Epithelial cell of proximal tubule (primary cell): ENCODE data around the gene RAB14. TPM values are rescaled to one million over a fixed set of nuclear protein-coding genes. Genes with fewer than 3 reads are reported as not detected.

Experiments
- DNase-seq: peaks from one replicate; pipeline ENCODE4 v3.0.0-alpha.2; 2011; ENCODE audit warnings: low read depth
- H3K4me3 ChIP-seq: 2 replicates; pipeline ENCODE4 v1.5.1; 2011; ENCODE audit warnings: low read depth, mild to moderate bottlenecking, low read length
- total RNA-seq: library from RNA; depleted of rRNA; stranded (reverse); fragments of >200 nt; gene quantifications from 2 replicates; pipeline ENCODE4 v1.2.3, GENCODE V29; 2015
- TF ChIP-seq, protein P1 (sequence below): conservative IDR thresholded peaks from 2 replicates; pipeline ENCODE4 v1.5.1; 2012; ENCODE audit warnings: low read depth, mild to moderate bottlenecking, low read length

The RAB14 gene
- total RNA-seq, 1 donor from 2014 or later = 15.5 TPM

DNA sequence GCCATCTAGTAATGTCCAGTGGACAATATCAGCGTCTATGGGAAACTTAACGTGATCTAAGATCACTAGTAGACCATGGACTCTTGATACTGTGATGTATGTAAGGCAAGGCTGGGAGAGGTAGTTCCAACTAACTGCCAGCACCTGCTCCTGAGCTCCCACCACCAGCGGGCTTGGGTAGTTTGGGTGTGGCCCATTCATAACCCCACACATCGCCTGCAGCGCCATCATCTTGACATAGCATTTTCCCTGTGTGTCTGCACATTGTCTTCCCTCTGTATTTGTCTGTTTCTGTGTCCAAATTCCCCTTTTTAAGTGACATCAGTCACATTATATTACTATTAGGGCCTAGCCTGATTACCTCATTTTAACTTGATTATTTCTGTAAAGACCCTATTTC is 38.2 kb upstream of the RAB14 start:
- TF ChIP-seq, protein P1, sequence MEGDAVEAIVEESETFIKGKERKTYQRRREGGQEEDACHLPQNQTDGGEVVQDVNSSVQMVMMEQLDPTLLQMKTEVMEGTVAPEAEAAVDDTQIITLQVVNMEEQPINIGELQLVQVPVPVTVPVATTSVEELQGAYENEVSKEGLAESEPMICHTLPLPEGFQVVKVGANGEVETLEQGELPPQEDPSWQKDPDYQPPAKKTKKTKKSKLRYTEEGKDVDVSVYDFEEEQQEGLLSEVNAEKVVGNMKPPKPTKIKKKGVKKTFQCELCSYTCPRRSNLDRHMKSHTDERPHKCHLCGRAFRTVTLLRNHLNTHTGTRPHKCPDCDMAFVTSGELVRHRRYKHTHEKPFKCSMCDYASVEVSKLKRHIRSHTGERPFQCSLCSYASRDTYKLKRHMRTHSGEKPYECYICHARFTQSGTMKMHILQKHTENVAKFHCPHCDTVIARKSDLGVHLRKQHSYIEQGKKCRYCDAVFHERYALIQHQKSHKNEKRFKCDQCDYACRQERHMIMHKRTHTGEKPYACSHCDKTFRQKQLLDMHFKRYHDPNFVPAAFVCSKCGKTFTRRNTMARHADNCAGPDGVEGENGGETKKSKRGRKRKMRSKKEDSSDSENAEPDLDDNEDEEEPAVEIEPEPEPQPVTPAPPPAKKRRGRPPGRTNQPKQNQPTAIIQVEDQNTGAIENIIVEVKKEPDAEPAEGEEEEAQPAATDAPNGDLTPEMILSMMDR = no peak
- no peak overlapping the region for H3K4me3 ChIP-seq
- DNase-seq = no peak

DNA sequence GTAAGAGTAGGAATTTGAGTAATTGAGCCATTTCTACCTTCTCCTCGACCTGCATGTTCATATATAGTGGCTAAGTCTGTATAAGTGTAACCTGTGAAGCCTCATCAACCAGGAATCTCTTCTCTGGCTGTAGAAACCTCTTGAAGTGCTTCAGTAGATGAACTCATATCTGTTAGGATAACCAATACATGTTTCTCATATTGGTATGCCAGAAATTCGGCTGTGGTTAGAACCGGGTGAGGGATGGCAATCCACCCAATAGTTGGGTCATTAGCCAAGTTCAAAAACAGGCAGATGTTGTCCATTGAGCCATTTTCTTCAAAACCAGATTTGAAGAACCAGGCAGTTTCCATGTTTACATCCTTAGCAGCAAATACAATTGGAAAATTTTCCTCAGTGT is 37.4 kb upstream of the RAB14 start:
- no peak overlapping the region for H3K4me3 ChIP-seq
- TF ChIP-seq, protein P1 = no peak
- DNase-seq = no peak

DNA sequence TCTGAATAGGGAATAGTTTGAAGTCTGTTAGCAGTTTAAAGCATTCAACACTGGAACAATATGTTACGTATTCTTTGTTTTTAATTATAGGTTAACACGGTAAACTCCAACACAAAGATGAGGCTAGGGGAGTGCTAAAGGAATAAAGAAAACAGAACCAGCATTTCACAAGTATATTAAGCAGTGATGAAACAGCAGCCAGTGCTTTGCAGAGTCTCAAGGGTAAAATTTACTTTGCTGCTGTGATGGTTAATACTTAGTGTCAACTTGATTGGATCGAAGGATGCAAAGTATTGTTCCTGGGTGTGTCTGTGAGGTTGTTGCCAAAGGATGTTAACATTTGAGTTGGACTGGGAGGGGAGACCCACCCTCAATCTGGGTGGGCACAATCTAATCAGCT is 36.2 kb upstream of the RAB14 start:
- TF ChIP-seq, protein P1 = no peak
- DNase-seq = no peak
- H3K4me3 ChIP-seq = no peak overlapping the region

DNA sequence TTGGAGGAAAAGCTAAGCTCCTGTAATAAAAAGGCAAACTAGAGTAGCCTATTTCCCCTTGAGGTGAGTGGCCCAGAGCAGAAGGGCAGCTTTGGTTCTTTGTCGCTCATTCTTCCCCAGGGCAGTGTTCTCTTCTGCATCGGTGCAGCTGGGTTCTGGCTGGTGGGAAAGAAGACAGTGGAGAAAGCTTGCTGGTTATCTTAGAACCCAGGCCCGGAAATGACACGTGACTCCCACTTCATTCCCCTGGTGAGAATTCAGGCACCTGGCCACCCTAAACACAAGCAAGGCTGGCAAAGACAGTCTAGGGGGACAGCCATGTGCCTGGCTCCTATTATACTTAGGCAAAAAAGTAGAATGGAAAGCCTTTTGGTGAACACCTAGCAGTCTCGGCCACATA is 33.8 kb upstream of the RAB14 start:
- H3K4me3 ChIP-seq = no peak overlapping the region
- TF ChIP-seq, protein P1 = no peak
- no peak for DNase-seq

DNA sequence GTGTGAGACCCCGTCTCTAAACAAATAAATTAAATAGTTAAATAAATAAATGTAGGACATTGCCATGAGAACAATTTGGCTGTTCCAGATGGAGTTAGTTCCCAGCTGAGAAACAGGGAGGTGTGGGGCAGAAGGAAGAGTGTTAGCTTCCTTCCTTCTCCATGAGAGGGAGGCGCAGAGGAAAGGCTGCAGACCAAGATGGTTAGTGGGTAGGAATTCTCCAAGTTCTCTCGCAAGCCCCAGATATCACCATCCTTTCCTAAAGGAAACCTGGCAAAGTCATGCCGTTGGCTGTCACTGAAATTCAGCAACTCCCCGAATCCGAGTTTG is 33.1 kb upstream of the RAB14 start:
- TF ChIP-seq, protein P1 = no peak
- no peak overlapping the region for H3K4me3 ChIP-seq
- no peak for DNase-seq

DNA sequence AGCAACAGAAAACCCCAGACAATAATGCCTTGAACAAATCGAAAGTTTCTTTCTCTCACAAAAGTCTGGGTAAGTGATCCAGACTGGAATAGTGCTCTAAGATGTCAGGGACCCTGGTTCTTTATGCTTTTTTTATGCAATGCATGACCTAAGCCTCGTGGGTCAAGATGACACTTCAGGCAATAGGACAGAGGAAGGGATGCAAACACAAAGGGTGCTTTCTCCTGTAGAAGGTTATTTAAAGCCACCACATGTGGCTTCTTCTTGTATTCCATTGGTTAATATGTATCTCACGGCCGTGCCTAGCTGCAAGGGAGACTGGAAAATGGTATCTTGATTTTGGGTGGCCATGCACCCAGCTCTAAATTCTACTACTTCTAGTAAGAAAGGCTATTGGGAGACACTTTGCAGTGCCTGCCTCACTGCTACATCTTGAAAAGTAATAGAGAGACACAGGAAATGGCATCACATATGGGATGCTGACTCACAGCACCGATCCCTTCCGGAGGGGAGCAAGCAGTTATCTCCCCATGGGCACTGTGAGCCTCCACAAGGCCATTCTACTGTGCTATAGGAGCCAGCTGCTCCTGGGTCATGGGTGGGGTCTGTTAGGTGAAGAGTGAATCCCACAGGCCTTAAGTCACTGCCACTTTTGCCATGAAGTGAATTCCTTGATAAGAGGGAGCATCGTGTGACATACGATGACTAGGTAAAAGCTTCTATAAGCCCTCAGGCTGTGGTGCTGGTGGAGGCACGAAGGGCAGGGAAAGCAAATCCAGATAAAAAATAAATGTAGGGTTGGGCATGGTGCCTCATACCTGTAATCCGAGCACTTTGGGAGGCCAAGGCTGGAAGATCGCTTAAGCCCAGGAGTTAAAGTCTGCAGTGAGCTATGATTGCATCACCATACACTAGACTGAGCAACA is 32.5 kb upstream of the RAB14 start:
- TF ChIP-seq, protein P1 = no peak
- H3K4me3 ChIP-seq = no peak overlapping the region
- no peak for DNase-seq

DNA sequence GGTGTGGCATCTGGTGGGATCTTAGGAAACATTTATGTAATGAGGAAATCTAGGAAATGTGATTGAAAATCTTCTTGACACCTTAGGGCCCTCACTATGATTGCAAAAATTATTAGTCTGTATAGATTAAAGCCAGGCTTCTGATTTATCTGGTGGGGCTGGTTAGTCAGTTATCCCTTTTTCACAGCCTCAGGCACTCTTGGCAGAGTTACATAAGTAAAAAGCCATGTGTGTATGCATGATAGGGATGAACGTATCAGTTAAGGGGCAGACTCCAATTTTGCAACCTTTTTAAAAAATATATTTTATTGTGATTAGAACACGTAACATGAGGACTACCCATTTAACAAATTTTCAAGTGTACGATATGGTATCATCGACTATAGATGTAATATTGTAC is 30.6 kb upstream of the RAB14 start:
- TF ChIP-seq, protein P1 = no peak
- H3K4me3 ChIP-seq = no peak overlapping the region
- no peak for DNase-seq
